IgD-negative memory B cell (primary cell): ENCODE results near the gene RIBC1. TPM values are rescaled to one million over a fixed set of nuclear protein-coding genes. Genes with fewer than 3 reads are reported as not detected.
"Not testable (repeated sequence)": the region's sequence is repeated elsewhere in the genome, so short reads cannot be mapped to it uniquely, and the experiment has no call there.

Experiments
- H3K27ac Mint-ChIP-seq, 3 donors: one replicate each; pipeline ENCODE4 v1.8.0; 2020 to 2022; ENCODE audit warnings: mild to moderate bottlenecking in 3 of 3, mixed read lengths in 3 of 3, moderate library complexity in 1 of 3
- H3K27me3 Mint-ChIP-seq: one replicate; pipeline ENCODE4 v1.8.0; 2021; ENCODE audit warnings: mixed read lengths
- H3K36me3 Mint-ChIP-seq: one replicate; pipeline ENCODE4 v1.8.0; 2020; ENCODE audit warnings: mild to moderate bottlenecking, mixed read lengths
- H3K4me1 Mint-ChIP-seq, 3 donors: one replicate each; pipeline ENCODE4 v1.8.0; 2020 to 2022; ENCODE audit warnings: mixed read lengths in 3 of 3, mild to moderate bottlenecking in 1 of 3
- H3K4me3 Mint-ChIP-seq, 4 donors: one replicate each; pipeline ENCODE4 v1.8.0; 2020 to 2022; ENCODE audit warnings: mild to moderate bottlenecking in 4 of 4, mixed read lengths in 4 of 4, moderate library complexity in 3 of 4
- H3K9me3 Mint-ChIP-seq, 3 donors: one replicate each; pipeline ENCODE4 v1.8.0; 2020 to 2021; ENCODE audit warnings: mixed read lengths in 3 of 3, mild to moderate bottlenecking in 1 of 3
- polyA plus RNA-seq: library from polyadenylated mRNA; unstranded; fragments of 300-500 nt; fragmentation: Illumina TruSeq; gene quantifications from one replicate; pipeline ENCODE4 v1.2.3, GENCODE V29; 2021

Gene RIBC1
- polyA plus RNA-seq, 1 donor from 2014 or later = 0.78 TPM

- peaks cover 21% of the 10 kb centered on the region for H3K27me3 Mint-ChIP-seq
- peak overlapping the region in 3 of 4 donors; percentile 71 to 93 (median 79) for H3K4me3 Mint-ChIP-seq
- peaks cover 4 to 16% (median 8%) of the 10 kb centered on the region in 3 donors for H3K4me1 Mint-ChIP-seq
- H3K9me3 Mint-ChIP-seq = no peaks in the 10 kb centered on the region
- H3K27ac Mint-ChIP-seq = peak overlapping the region in 1 of 3 donors; percentile 15
- no peaks in the 10 kb centered on the region for H3K36me3 Mint-ChIP-seq
Observed at GRCh38 chrX:53442322-53442631, 19.6 kb downstream of the RIBC1 start.

DNA sequence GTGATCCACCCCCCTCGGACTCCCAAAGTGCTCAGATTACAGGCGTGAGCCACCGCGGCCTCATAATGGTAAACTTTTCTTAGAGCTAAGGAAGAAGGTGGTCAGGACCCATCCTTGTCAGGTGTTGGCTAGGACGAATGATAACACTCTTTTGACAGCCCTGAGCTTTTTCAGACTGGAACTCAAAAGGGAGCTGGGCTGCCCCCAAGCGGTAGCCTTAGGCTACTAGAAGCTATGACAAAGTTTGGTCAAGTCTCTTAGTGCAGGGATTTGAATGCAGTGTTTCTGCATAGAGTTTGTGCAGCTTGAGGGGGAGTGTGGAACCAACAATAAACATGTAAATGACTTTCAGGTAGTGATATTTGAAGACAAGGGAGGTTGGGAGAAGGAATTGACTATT, 23.3 kb downstream of the RIBC1 start:
- no peak overlapping the region for H3K4me3 Mint-ChIP-seq

GRCh38 chrX:53447441-53447840, 24.8 kb downstream of the RIBC1 start:
- Mint-ChIP-seq H3K9me3 (no peaks in the 10 kb centered on the region), H3K4me1 (peaks cover 0 to 5% (median 0%) of the 10 kb centered on the region in 3 donors), H3K27ac (no peak overlapping the region), H3K36me3 (no peaks in the 10 kb centered on the region), H3K4me3 (no peak overlapping the region), H3K27me3 (no peaks in the 10 kb centered on the region)

More for the DNA sequence above, 23.3 kb downstream of the RIBC1 start:
- H3K9me3 Mint-ChIP-seq = no peaks in the 10 kb centered on the region
- peaks cover 2% of the 10 kb centered on the region for H3K27me3 Mint-ChIP-seq
- peaks cover 1 to 10% (median 8%) of the 10 kb centered on the region in 3 donors for H3K4me1 Mint-ChIP-seq
- no peak overlapping the region for H3K27ac Mint-ChIP-seq
- H3K36me3 Mint-ChIP-seq = no peaks in the 10 kb centered on the region

DNA sequence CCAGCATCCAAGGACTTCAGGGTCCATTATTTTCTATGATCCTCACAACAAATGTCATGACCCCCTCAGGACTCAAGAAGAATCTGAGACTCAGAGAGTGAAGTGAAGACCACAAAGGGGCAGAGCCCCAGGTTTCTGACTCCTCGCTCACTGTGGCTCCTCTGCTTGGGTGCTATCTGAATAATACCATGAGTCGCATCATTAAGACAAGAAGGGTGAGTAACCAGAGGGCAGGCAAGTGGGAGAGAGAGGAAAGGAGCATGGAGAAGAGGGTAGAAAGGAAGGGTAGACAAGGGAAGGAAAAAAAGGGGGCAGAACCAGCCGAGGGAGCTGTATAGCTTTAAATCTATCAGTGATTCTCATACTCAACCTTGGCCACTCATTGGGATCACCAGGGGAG, 27.0 kb downstream of the RIBC1 start:
- H3K27me3 Mint-ChIP-seq = no peaks in the 10 kb centered on the region
- H3K4me1 Mint-ChIP-seq = peaks cover 0 to 3% (median 0%) of the 10 kb centered on the region in 3 donors
- H3K36me3 Mint-ChIP-seq = no peaks in the 10 kb centered on the region
- H3K4me3 Mint-ChIP-seq = no peak overlapping the region
- no peaks in the 10 kb centered on the region for H3K9me3 Mint-ChIP-seq
- H3K27ac Mint-ChIP-seq = no peak overlapping the region

DNA sequence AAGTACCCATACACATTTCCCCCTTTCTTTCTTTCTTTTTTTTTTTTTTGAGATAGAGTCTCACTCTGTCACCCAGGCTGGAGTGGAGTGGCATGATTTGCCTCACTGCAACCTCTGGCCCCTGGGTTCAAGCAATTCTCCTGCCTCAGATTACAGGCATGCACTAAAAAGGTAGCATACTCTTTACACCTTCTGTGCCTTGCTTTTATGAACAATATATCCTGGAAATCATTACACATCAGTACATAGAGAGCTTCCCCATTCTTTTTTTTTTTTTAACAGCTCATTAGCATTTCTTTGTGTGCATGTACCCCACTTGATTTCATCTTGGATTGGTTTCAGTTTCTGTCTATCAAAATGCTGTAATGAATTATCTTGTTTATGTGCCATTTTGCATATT, 30.1 kb downstream of the RIBC1 start:
- H3K9me3 Mint-ChIP-seq = peaks cover 0 to 5% (median 0%) of the 10 kb centered on the region in 3 donors
- H3K4me3 Mint-ChIP-seq = peak overlapping the region in 1 of 4 donors; percentile 65
- H3K27ac Mint-ChIP-seq = peak overlapping the region in 1 of 3 donors; percentile 13
- peaks cover 13% of the 10 kb centered on the region for H3K27me3 Mint-ChIP-seq
- H3K36me3 Mint-ChIP-seq = no peaks in the 10 kb centered on the region
- peaks cover 0 to 3% (median 0%) of the 10 kb centered on the region in 3 donors for H3K4me1 Mint-ChIP-seq

- H3K36me3 Mint-ChIP-seq = no peaks in the 10 kb centered on the region
Observed at GRCh38 chrX:53456254-53456653, 33.6 kb downstream of the RIBC1 start.

GRCh38 chrX:53458082-53458481, 35.4 kb downstream of the RIBC1 start:
- H3K27me3 Mint-ChIP-seq = peaks cover 14% of the 10 kb centered on the region
- H3K4me1 Mint-ChIP-seq = peaks cover 0 to 4% (median 0%) of the 10 kb centered on the region in 3 donors
- no peak overlapping the region for H3K4me3 Mint-ChIP-seq
- no peaks in the 10 kb centered on the region for H3K36me3 Mint-ChIP-seq
- peaks cover 0 to 5% (median 0%) of the 10 kb centered on the region in 3 donors for H3K9me3 Mint-ChIP-seq
- H3K27ac Mint-ChIP-seq = no peak overlapping the region

More at GRCh38 chrX:53456254-53456653, 33.6 kb downstream of the RIBC1 start:
- Mint-ChIP-seq H3K9me3 (peaks cover 0 to 5% (median 0%) of the 10 kb centered on the region in 3 donors), H3K4me3 (no peak overlapping the region), H3K27ac (no peak overlapping the region), H3K27me3 (peaks cover 14% of the 10 kb centered on the region), H3K4me1 (peaks cover 0 to 3% (median 0%) of the 10 kb centered on the region in 3 donors)

DNA sequence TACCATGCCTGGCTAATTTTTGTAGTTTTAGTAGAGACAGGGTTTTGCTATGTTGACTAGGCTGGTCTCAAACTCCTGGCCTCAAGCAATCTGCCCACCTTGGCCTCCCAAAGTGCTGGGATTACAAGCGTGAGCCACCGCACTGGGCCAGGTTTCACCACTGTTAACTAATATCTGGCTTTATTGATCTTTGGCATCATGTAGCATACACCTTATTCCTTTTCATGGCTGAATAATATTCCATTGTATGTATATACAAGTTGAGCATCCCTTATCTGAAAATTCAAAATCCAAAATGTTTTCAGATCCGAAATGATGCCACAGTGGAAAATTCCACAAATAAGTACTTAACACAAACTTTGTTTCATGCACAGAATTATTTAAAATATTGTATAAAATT, 46.0 kb downstream of the RIBC1 start:
- not testable (repeated sequence) for H3K9me3 Mint-ChIP-seq, H3K4me3 Mint-ChIP-seq, H3K4me1 Mint-ChIP-seq, H3K27ac Mint-ChIP-seq, H3K36me3 Mint-ChIP-seq
- H3K27me3 Mint-ChIP-seq = peaks cover 13% of the 10 kb centered on the region

- Mint-ChIP-seq H3K4me3 (no peak overlapping the region), H3K4me1 (peaks cover 0 to 4% (median 2%) of the 10 kb centered on the region in 3 donors), H3K36me3 (peaks cover 2% of the 10 kb centered on the region), H3K27me3 (peaks cover 15% of the 10 kb centered on the region), H3K27ac (no peak overlapping the region), H3K9me3 (no peaks in the 10 kb centered on the region)
Observed at GRCh38 chrX:53471346-53471745, 48.7 kb downstream of the RIBC1 start.

GRCh38 chrX:53474707-53475106, 52.0 kb downstream of the RIBC1 start:
- peaks cover 19% of the 10 kb centered on the region for H3K27me3 Mint-ChIP-seq
- no peaks in the 10 kb centered on the region for H3K9me3 Mint-ChIP-seq
- H3K4me1 Mint-ChIP-seq = peaks cover 0 to 4% (median 2%) of the 10 kb centered on the region in 3 donors
- peak overlapping the region in 1 of 4 donors; percentile 43 for H3K4me3 Mint-ChIP-seq
- H3K27ac Mint-ChIP-seq = no peak overlapping the region
- no peaks in the 10 kb centered on the region for H3K36me3 Mint-ChIP-seq

- H3K27ac Mint-ChIP-seq = peak overlapping the region in 1 of 3 donors; percentile 41
- no peak overlapping the region for H3K4me3 Mint-ChIP-seq
- H3K27me3 Mint-ChIP-seq = peaks cover 11% of the 10 kb centered on the region
- peaks cover 3 to 4% (median 4%) of the 10 kb centered on the region in 3 donors for H3K4me1 Mint-ChIP-seq
- H3K9me3 Mint-ChIP-seq = no peaks in the 10 kb centered on the region
- H3K36me3 Mint-ChIP-seq = no peaks in the 10 kb centered on the region
Observed at GRCh38 chrX:53476371-53476770, 53.7 kb downstream of the RIBC1 start.

DNA sequence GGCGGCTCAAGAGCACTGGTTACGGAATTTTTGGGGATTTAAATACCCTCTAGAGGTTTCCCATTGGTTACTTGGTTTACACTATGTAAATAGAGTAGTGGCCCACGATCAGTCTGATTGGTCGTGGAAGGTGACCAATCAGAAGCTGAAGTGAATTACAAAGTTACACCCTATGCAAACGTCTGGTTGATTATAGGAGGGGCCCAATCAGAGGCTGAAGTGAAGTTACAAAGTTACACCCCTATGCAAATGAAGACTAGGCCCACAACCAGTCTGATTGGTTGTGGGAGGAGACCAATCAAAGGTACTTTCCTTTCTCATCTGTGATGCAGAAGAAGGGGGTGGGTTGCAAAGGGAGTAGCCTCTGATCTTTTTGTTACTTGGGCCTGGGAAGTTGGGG, 56.6 kb downstream of the RIBC1 start:
- no peaks in the 10 kb centered on the region for H3K9me3 Mint-ChIP-seq
- H3K27ac Mint-ChIP-seq = no peak overlapping the region
- no peak overlapping the region for H3K4me3 Mint-ChIP-seq
- H3K36me3 Mint-ChIP-seq = no peaks in the 10 kb centered on the region
- peaks cover 8% of the 10 kb centered on the region for H3K27me3 Mint-ChIP-seq
- H3K4me1 Mint-ChIP-seq = peaks cover 3 to 7% (median 4%) of the 10 kb centered on the region in 3 donors

Other genes starting within 250 kb of the RIBC1 start
- 35.4 TPM for gene KDM5C, start 197.7 kb upstream of the RIBC1 start, polyA plus RNA-seq
- gene IQSEC2, start 141.3 kb upstream of the RIBC1 start, polyA plus RNA-seq = not detected
- 63.1 TPM for gene SMC1A, start 219 bp upstream of the RIBC1 start, polyA plus RNA-seq
- gene HSD17B10, start 11.5 kb downstream of the RIBC1 start, polyA plus RNA-seq = 133 TPM